PC-3 (cell line): Measurements from ENCODE around the gene TIMM29. TPM values are rescaled to one million over a fixed set of nuclear protein-coding genes. Genes with fewer than 3 reads are reported as not detected.

ENCODE experiments used
- ATAC-seq: fragments of 200-7000 bp; cut with Tn5 transposase; 2 replicates; pipeline ENCODE4 v1.9.1; 2020; ENCODE audit warnings: mild to moderate bottlenecking, moderate library complexity
- BruUV-seq: library from RNA; stranded (reverse); fragments of 400-500 nt; replicated peaks from 2 replicates; lab custom pipeline; 2021; lab: Mats Ljungman, UMichigan
- CTCF ChIA-PET: fragments of 300-600 bp; sonication (Branson Sonifier 250); formaldehyde crosslinking; loops from one replicate; lab custom pipeline; 2022; ENCODE audit warnings: antibody characterized with exemption; lab: Charles Lee
- POLR2A ChIA-PET: fragments of 300-600 bp; sonication (Branson Sonifier 250); formaldehyde crosslinking; loops from one replicate; lab custom pipeline; 2022; ENCODE audit warnings: antibody characterized with exemption; ENCODE audit not compliant: unreplicated experiment; lab: Charles Lee
- DNase-seq: peaks from one replicate; pipeline ENCODE4 v3.0.0-alpha.2; 2015
- H2AFZ ChIP-seq: fragments of 300-600 bp; sonication (generic); 2 replicates; pipeline ENCODE4 v1.6.0; 2016; ENCODE audit warnings: antibody characterized with exemption, low read length
- H3F3A ChIP-seq: fragments of 300-600 bp; sonication (generic); one replicate; pipeline ENCODE4 v1.6.0; 2017; ENCODE audit warnings: antibody characterized with exemption, low read length, control low read depth, mild to moderate bottlenecking; ENCODE audit not compliant: unreplicated experiment
- H3K27ac ChIP-seq: fragments of 300-600 bp; sonication (generic); 2 replicates; pipeline ENCODE4 v1.5.1; 2016; ENCODE audit warnings: mild to moderate bottlenecking, low read length
- H3K27me3 ChIP-seq: fragments of 300-600 bp; sonication (generic); 2 replicates; pipeline ENCODE4 v1.6.1; 2016; ENCODE audit warnings: low read length, mixed read lengths
- H3K36me3 ChIP-seq: fragments of 300-600 bp; sonication (generic); 2 replicates; pipeline ENCODE4 v1.6.1; 2016; ENCODE audit warnings: low read depth, mixed run types, low read length, mixed read lengths
- H3K4me1 ChIP-seq: fragments of 300-600 bp; sonication (generic); 2 replicates; pipeline ENCODE4 v1.5.1; 2016; ENCODE audit warnings: low read length; ENCODE audit not compliant: insufficient read depth
- H3K4me2 ChIP-seq: fragments of 300-600 bp; sonication (generic); 2 replicates; pipeline ENCODE4 v1.6.0; 2016; ENCODE audit warnings: low read length
- H3K4me3 ChIP-seq: fragments of 300-600 bp; sonication (generic); 2 replicates; pipeline ENCODE4 v1.5.1; 2016; ENCODE audit warnings: mild to moderate bottlenecking, low read length, mixed read lengths
- H3K79me2 ChIP-seq: fragments of 300-600 bp; sonication (generic); 2 replicates; pipeline ENCODE4 v1.6.1; 2017; ENCODE audit warnings: low read length, mixed read lengths
- H3K9ac ChIP-seq: fragments of 300-600 bp; sonication (generic); 2 replicates; pipeline ENCODE4 v1.6.0; 2016; ENCODE audit warnings: mild to moderate bottlenecking, low read length
- H3K9me2 ChIP-seq: fragments of 300-600 bp; sonication (generic); replicated peaks from 2 replicates; pipeline ENCODE4 v1.6.1; 2016; ENCODE audit warnings: mixed run types, low read length, mixed read lengths
- H3K9me3 ChIP-seq: fragments of 300-600 bp; sonication (generic); 2 replicates; pipeline ENCODE4 v1.6.1; 2016; ENCODE audit warnings: low read length, mixed read lengths
- H4K20me1 ChIP-seq: fragments of 300-600 bp; sonication (generic); 2 replicates; pipeline ENCODE4 v1.6.1; 2016; ENCODE audit warnings: low read length, mixed read lengths
- EZH2 ChIP-seq: fragments of 300-600 bp; sonication (generic); IDR thresholded peaks from one replicate; pipeline ENCODE4 v1.6.1; 2017; ENCODE audit warnings: antibody characterized with exemption, mild to moderate bottlenecking, low read length; ENCODE audit not compliant: unreplicated experiment
- EZH2phosphoT487 ChIP-seq: fragments of 300-600 bp; sonication (generic); IDR thresholded peaks from 2 replicates; pipeline ENCODE4 v1.6.1; 2018; ENCODE audit warnings: mild to moderate bottlenecking, antibody characterized with exemption, low read length, borderline replicate concordance
- intact Hi-C: fragments of 100-400 bp; cut with micrococcal nuclease; formaldehyde crosslinking; loops from 2 replicates; pipeline ENCODE4 v1.9.0; 2023
- total RNA-seq: library from RNA; depleted of rRNA; stranded (reverse); fragments of >200 nt; gene quantifications from 2 replicates; pipeline ENCODE4 v1.2.3, GENCODE V29; 2014
- TF ChIP-seq, protein P1 (sequence below): fragments of 300-600 bp; sonication (generic); conservative IDR thresholded peaks from 2 replicates; pipeline ENCODE4 v1.5.1; 2017; ENCODE audit warnings: antibody characterized with exemption, low read depth, mild to moderate bottlenecking, low read length

Gene TIMM29
- total RNA-seq, 1 experiment from 2014 or later: 60.7 TPM

DNA sequence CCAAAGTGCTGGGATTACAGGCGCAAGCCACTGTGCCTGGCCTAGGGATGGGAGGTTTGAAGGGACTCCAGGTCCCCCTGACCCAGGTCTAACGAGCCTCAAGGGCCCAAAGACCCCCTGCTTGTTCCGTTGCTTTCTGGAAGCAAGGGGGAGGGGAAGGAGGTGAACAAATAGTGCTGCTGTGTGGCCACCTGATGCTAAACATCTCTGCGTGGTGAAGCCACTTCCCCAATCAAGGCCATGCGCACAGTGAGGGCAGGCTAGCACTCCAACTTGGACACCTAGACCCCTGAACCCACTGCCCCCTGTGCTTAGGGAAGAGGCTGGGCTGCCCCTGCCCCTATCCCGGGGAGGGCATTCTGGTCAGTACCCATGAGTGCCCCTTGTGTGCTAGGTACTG is 33.2 kb upstream of the TIMM29 start:
- Histone ChIP-seq H3F3A (peaks cover 11% of the 10 kb centered on the region), H3K9me3 (no peaks in the 10 kb centered on the region), H3K4me2 (no peak overlapping the region), H3K9ac (no peak overlapping the region), H3K27ac (no peak overlapping the region), H2AFZ (no peak overlapping the region), H3K79me2 (peaks cover 66% of the 10 kb centered on the region), H3K4me3 (no peak overlapping the region), H3K4me1 (peaks cover 36% of the 10 kb centered on the region), H4K20me1 (peaks cover 19% of the 10 kb centered on the region; the same call in 1 of the 2 replicates), H3K9me2 (no peaks in the 10 kb centered on the region), H3K36me3 (no peaks in the 10 kb centered on the region), H3K27me3 (no peaks in the 10 kb centered on the region)
- TF ChIP-seq, protein P1, sequence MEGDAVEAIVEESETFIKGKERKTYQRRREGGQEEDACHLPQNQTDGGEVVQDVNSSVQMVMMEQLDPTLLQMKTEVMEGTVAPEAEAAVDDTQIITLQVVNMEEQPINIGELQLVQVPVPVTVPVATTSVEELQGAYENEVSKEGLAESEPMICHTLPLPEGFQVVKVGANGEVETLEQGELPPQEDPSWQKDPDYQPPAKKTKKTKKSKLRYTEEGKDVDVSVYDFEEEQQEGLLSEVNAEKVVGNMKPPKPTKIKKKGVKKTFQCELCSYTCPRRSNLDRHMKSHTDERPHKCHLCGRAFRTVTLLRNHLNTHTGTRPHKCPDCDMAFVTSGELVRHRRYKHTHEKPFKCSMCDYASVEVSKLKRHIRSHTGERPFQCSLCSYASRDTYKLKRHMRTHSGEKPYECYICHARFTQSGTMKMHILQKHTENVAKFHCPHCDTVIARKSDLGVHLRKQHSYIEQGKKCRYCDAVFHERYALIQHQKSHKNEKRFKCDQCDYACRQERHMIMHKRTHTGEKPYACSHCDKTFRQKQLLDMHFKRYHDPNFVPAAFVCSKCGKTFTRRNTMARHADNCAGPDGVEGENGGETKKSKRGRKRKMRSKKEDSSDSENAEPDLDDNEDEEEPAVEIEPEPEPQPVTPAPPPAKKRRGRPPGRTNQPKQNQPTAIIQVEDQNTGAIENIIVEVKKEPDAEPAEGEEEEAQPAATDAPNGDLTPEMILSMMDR: no peak
- no peak for TF ChIP-seq EZH2phosphoT487
- TF ChIP-seq EZH2: no peak
- CTCF ChIA-PET: no interaction called here
- no peak for DNase-seq
- BruUV-seq: no TSS peak
- ATAC-seq: no peak
- POLR2A ChIA-PET: no interaction called here
- intact Hi-C loops: no loop called here

DNA sequence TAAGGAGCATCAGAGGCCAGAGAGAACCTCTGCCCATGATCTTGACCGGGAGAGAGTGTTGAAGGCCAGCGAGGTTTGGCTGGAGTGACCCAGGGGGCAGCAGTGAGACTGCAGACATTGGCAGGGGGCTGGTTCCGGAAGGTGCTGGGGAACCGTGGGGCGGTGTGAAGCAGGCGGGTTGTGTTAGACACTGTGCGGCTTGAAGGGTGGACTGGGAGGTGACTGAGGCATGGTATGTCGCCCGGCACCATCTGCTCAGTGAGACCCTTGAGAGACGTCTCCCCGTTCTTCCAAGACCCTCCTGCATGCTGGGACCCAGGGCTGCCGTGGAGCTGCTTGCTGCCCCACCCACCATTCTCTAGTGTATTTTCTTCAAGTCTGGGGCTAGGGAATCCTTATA is 32.7 kb upstream of the TIMM29 start:
- Histone ChIP-seq H2AFZ (no peak overlapping the region), H3K9me2 (no peaks in the 10 kb centered on the region), H3K4me1 (peaks cover 36% of the 10 kb centered on the region), H4K20me1 (peaks cover 19% of the 10 kb centered on the region; the same call in 1 of the 2 replicates), H3K36me3 (no peaks in the 10 kb centered on the region), H3K9me3 (no peaks in the 10 kb centered on the region), H3K27me3 (no peaks in the 10 kb centered on the region), H3K9ac (no peak overlapping the region), H3F3A (peaks cover 11% of the 10 kb centered on the region), H3K27ac (no peak overlapping the region), H3K79me2 (peaks cover 67% of the 10 kb centered on the region), H3K4me2 (no peak overlapping the region), H3K4me3 (no peak overlapping the region)
- no peak for DNase-seq
- TF ChIP-seq EZH2: no peak
- TF ChIP-seq, protein P1: peak; percentile 50
- intact Hi-C loops: loop anchor here (2.0 kb wide), 1 partner anchor 23 kb away; no protein-coding TSS in a partner anchor
- ATAC-seq: no peak
- POLR2A ChIA-PET: no interaction called here
- BruUV-seq: no TSS peak
- CTCF ChIA-PET: no interaction called here

DNA sequence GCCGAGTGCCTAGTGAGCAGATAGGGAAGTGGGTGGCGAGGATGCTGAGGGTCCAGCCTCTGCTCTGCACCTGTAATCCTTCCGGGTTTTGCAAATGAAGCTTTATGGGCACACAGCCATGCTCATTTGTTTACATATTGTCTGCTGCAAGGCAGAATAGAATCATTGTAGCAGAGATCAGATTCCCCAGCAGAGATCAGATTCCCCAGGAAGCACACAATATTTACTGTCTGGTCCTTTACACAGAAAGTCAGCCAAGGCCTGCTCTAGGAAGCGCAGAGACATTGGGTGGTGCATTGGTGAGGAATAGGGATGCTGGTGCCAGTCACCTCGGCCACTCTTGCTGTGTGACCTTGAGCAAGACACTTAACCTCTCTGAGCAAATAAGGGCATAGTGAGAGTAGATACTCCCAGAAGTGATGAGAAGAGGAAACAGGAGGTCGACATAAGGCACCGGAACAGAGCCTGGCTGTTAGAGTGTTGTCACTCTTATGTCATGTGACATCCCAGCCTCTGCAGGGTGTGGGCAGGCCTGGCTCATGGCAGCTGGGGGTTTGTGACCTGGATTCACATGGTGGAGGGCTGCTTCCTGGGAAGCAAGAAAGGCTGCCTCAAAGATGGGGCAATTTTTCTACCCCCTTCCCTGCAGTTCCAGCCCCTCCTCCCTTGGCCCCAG is 31.6 kb upstream of the TIMM29 start:
- intact Hi-C loops: loop anchor here (2.0 kb wide), 1 partner anchor 24 kb away; no protein-coding TSS in a partner anchor
- Histone ChIP-seq H3K79me2 (peaks cover 66% of the 10 kb centered on the region), H3K9me2 (no peaks in the 10 kb centered on the region), H3K27ac (0 out of 2 replicates have a peak overlapping the region, but pooled peaks have one; percentile 1), H3K4me1 (peaks cover 36% of the 10 kb centered on the region), H3K27me3 (no peaks in the 10 kb centered on the region), H3F3A (peaks cover 11% of the 10 kb centered on the region), H2AFZ (no peak overlapping the region), H3K9ac (no peak overlapping the region), H3K36me3 (no peaks in the 10 kb centered on the region), H3K4me3 (no peak overlapping the region), H3K9me3 (no peaks in the 10 kb centered on the region), H4K20me1 (peaks cover 19% of the 10 kb centered on the region; the same call in 1 of the 2 replicates), H3K4me2 (no peak overlapping the region)
- CTCF ChIA-PET: interaction anchor here (0.6 kb wide), 2 partner anchors 11 to 1976 kb away, joined by 3 to 9 read pairs; no protein-coding TSS in a partner anchor
- ATAC-seq (peak; percentile 75), DNase-seq (peak; percentile 66)
- BruUV-seq: no TSS peak
- POLR2A ChIA-PET: interaction anchor here (0.6 kb wide), 1 partner anchor 901 kb away, joined by 3 read pairs; the partner anchor contains the start of gene ZNF491
- TF ChIP-seq, protein P1: no peak
- TF ChIP-seq EZH2 (no peak), EZH2phosphoT487 (no peak)
